WERI-Rb-1 (cell line): ENCODE results near the gene SLC25A23.

Experiments used
- DNase-seq: peaks from one replicate; pipeline ENCODE4 v3.0.0-alpha.2; 2020
- H3K27ac ChIP-seq: fragments of 250-450 bp; sonication (Bioruptor Pico); 2 replicates; pipeline ENCODE4 v1.5.1; 2020; ENCODE audit warnings: mild to moderate bottlenecking, moderate library complexity
- H3K27me3 ChIP-seq: fragments of 250-450 bp; sonication (Bioruptor Pico); 2 replicates; pipeline ENCODE4 v1.5.1; 2021; ENCODE audit warnings: mild to moderate bottlenecking, low read depth, moderate library complexity; ENCODE audit not compliant: insufficient read depth, severe bottlenecking
- H3K36me3 ChIP-seq: fragments of 250-450 bp; sonication (Bioruptor Pico); 2 replicates; pipeline ENCODE4 v1.5.1; 2020; ENCODE audit warnings: mild to moderate bottlenecking, moderate library complexity
- H3K4me3 ChIP-seq: 2 replicates; pipeline ENCODE4 v1.5.1; 2011; ENCODE audit warnings: low read depth, mild to moderate bottlenecking, control low read depth, low read length
- H3K9me3 ChIP-seq: fragments of 250-450 bp; sonication (Bioruptor Pico); 2 replicates; pipeline ENCODE4 v1.5.1; 2021; ENCODE audit warnings: mild to moderate bottlenecking, moderate library complexity; ENCODE audit not compliant: severe bottlenecking
- TF ChIP-seq, protein P1 (sequence below): IDR thresholded peaks from 2 replicates; pipeline ENCODE4 v1.5.1; 2011; ENCODE audit warnings: low read depth, mild to moderate bottlenecking, control low read depth, inconsistent platforms, low read length

Gene SLC25A23

DNA sequence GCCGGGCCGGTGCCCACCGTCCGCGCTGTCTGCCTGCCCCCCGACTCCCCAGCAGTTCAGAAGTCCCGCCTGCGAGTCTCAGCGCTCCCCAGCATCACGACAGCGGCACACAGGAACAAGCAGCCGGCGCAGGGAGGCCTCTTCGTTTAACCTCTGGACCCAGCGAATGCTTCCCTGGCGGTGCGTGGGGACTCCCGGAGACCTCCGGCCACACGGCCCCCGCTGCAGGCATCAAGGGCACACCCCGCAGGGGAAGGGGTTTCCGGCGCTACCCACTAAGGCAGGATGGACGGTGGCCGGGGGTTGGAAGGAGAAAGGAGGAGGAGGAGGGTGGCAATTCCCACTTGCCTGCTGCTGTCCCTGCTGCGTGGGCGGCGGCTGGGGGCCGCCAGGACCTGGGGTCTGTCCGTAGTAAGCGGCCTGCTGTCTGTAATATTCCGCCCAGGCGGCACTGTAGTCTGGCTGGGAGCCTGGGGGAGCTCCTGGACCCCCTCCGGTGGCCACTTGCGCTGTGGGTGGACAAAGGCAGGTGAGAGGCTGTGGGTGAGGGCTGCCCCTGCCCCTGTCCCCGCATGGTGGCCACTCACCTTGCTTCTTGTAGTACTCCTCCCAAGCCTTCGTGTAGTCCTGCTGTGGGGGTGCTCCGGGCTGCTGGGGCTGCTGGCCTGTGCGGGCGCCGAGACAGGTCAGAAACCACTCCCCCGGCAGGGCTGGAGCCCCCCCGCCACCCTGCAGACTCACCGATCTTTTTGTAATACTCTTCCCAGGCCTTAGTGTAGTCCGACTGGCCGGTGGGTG is 44.6 kb downstream of the SLC25A23 start:
- TF ChIP-seq, protein P1, sequence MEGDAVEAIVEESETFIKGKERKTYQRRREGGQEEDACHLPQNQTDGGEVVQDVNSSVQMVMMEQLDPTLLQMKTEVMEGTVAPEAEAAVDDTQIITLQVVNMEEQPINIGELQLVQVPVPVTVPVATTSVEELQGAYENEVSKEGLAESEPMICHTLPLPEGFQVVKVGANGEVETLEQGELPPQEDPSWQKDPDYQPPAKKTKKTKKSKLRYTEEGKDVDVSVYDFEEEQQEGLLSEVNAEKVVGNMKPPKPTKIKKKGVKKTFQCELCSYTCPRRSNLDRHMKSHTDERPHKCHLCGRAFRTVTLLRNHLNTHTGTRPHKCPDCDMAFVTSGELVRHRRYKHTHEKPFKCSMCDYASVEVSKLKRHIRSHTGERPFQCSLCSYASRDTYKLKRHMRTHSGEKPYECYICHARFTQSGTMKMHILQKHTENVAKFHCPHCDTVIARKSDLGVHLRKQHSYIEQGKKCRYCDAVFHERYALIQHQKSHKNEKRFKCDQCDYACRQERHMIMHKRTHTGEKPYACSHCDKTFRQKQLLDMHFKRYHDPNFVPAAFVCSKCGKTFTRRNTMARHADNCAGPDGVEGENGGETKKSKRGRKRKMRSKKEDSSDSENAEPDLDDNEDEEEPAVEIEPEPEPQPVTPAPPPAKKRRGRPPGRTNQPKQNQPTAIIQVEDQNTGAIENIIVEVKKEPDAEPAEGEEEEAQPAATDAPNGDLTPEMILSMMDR, result 0 out of 2 replicates have a peak, but pooled peaks have one; percentile 6
- no peak overlapping the region for H3K4me3 ChIP-seq
- H3K9me3 ChIP-seq, result no peaks in the 10 kb centered on the region
- peaks cover 58% of the 10 kb centered on the region for H3K36me3 ChIP-seq
- H3K27ac ChIP-seq, result no peak overlapping the region
- no peak for DNase-seq
- H3K27me3 ChIP-seq, result no peaks in the 10 kb centered on the region

DNA sequence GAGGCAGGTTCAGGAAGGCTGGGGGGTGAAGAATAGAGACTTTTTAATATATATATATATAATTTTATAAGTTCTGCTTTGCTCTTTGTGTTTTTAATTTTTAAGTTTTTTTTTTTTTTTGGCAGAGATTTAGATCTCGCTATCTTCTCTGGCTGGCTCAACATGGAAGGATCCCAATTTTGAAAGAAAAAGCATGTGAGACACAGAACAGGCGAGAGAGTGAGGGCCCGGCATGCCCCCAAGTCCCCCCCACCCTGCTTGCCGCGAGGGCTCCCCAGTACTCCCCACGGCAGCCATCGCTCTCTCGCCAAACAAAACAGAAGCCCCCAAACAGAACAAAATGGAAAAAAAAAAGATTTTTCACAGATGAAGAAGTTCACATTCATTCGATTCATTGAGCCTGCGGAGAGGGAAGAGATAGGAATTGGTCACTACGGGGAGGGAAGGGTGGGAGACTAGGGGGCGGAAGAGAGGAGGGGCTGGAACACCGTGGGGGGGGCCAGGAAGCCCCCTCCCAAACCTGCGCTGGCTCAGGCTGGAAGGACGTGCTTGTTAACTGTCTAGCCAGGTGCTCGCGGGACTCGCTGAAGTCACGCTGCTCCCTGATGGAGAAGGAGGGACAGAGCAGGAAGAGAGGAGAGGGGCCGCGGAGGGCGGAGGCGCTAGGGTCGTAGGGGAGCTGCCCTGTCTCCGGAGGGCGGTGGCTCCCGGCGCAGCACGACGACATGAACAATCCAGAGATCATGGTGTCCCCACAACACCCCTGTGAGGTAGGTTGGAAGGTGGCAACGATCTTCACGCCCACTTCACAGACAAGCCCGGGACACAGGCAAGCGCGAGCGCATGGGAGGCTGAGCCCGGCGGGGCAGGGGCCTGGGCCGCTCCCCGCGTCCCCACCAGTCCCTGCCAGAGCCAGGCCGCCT is 45.6 kb downstream of the SLC25A23 start:
- no peak overlapping the region for H3K27ac ChIP-seq
- no peak overlapping the region for H3K4me3 ChIP-seq
- H3K9me3 ChIP-seq, result no peaks in the 10 kb centered on the region
- H3K27me3 ChIP-seq, result no peaks in the 10 kb centered on the region
- TF ChIP-seq, protein P1, result 0 out of 2 replicates have a peak, but pooled peaks have one; percentile 3
- no peak for DNase-seq
- H3K36me3 ChIP-seq, result peaks cover 48% of the 10 kb centered on the region

- H3K27ac ChIP-seq, result no peak overlapping the region
- peaks cover 41% of the 10 kb centered on the region for H3K36me3 ChIP-seq
- DNase-seq, result no peak
- no peaks in the 10 kb centered on the region for H3K9me3 ChIP-seq
- TF ChIP-seq, protein P1, result no peak
- no peak overlapping the region for H3K4me3 ChIP-seq
- no peaks in the 10 kb centered on the region for H3K27me3 ChIP-seq
These were observed 46.3 kb downstream of the SLC25A23 start for GRCh38 chr19:6413291-6413690.

GRCh38 chr19:6412447-6413091 is 47.0 kb downstream of the SLC25A23 start:
- Histone ChIP-seq H3K27ac (no peak overlapping the region), H3K27me3 (no peaks in the 10 kb centered on the region), H3K9me3 (no peaks in the 10 kb centered on the region), H3K4me3 (no peak overlapping the region), H3K36me3 (peaks cover 34% of the 10 kb centered on the region)
- peak; percentile 69 for DNase-seq
- TF ChIP-seq, protein P1, result peak; percentile 88

DNA sequence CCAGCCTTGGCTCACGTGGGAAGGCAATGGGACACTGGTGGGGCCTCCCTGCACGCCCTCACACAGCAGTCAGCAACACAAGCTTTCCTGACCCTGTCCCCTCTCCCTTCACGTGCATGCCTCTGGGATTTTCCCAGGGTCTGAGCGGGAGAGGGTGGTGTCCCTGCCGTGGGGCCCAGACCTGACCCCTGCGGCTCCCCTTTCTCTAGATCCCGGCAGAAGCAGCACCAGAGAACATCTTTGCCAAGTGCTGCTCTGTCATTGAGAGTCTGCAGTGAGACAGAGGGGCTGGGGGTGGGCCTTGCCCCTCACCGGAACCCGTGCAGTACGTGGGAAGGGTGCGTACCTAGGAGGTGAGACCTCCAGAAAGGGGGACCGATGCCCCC is 47.5 kb downstream of the SLC25A23 start:
- H3K36me3 ChIP-seq, result peaks cover 29% of the 10 kb centered on the region
- H3K9me3 ChIP-seq, result no peaks in the 10 kb centered on the region
- H3K27ac ChIP-seq, result no peak overlapping the region
- TF ChIP-seq, protein P1, result no peak
- no peaks in the 10 kb centered on the region for H3K27me3 ChIP-seq
- no peak for DNase-seq
- H3K4me3 ChIP-seq, result no peak overlapping the region
